NCI-H128 (cell line): Measurements from ENCODE around the gene TEK.
"Not testable (repeated sequence)": the region's sequence is repeated elsewhere in the genome, so short reads cannot be mapped to it uniquely, and the experiment has no call there.

Source experiments
- DNase-seq: peaks from one replicate; lab custom pipeline; 2025; ENCODE audit not compliant: unreplicated experiment; lab: John Stamatoyannopoulos, UW

TEK gene

GRCh38 chr9:27212191-27212590 lies 103.2 kb downstream of the TEK start:
- no peak for DNase-seq

GRCh38 chr9:27212621-27213020 lies 103.6 kb downstream of the TEK start:
- no peak for DNase-seq

GRCh38 chr9:27227192-27227591 lies 118.2 kb downstream of the TEK start:
- DNase-seq = no peak

- DNase-seq = not testable (repeated sequence)
Measured at GRCh38 chr9:27239648-27240047, 130.6 kb downstream of the TEK start.

- DNase-seq = no peak
Measured at GRCh38 chr9:27247756-27248155, 138.7 kb downstream of the TEK start.

- no peak for DNase-seq
Measured at GRCh38 chr9:27248702-27249101, 139.7 kb downstream of the TEK start.

- DNase-seq = no peak
Measured at GRCh38 chr9:27258662-27259061, 149.6 kb downstream of the TEK start.

- DNase-seq = no peak
Measured at GRCh38 chr9:27260789-27261516, 151.9 kb downstream of the TEK start.

GRCh38 chr9:27261517-27262211 lies 152.6 kb downstream of the TEK start:
- no peak for DNase-seq

- no peak for DNase-seq
Measured at GRCh38 chr9:27272103-27272502, 163.1 kb downstream of the TEK start.

GRCh38 chr9:27273186-27273585 lies 164.2 kb downstream of the TEK start:
- DNase-seq = no peak

- DNase-seq = peak; percentile 31
Measured at GRCh38 chr9:27276193-27277030, 167.4 kb downstream of the TEK start.

GRCh38 chr9:27278374-27278773 lies 169.3 kb downstream of the TEK start:
- DNase-seq = no peak

GRCh38 chr9:27279611-27280010 lies 170.6 kb downstream of the TEK start:
- no peak for DNase-seq
